ENCODE results near the gene ITGA11. TPM values are rescaled to one million over a fixed set of nuclear protein-coding genes. Genes with fewer than 3 reads are reported as not detected.

Gene ITGA11
- total RNA-seq, 2 experiments from 2014 or later, result under 0.01 TPM; not detected in 1

DNA sequence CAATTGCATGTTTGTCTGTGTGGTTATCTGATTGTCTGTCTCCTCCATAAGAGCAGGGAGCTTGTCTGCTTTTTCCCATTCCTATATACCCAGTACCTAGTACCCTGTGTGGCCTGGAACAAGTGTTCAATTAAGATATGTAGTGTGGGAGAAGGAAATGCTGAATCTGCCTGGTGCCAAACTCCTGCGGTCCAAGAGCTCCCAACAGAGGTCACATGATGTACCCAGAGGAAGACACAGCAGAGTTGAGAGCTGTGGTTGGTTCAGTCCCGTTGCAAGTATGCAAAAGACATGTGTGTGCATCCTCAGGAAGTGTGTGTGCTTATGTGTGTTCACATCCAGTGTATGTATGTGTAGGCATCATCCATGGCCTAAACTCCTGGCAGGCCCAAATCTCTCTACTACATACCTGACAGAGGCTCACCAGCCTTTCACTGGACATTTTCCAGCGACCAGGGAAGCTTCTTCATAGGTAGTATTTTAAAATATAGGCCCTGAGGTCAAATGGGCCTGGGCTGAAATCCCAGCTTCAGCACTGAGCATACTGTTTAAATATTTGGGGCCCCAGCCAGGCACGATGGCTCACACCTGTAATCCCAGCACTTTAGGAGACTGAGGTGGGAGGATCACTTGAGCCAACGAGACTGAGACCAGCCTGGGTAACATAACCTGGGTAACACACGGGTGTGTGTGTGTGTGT is 34.0 kb upstream of the ITGA11 start:
- Histone ChIP-seq H3K27ac (ENCODE audit: low read depth, low read length, poor library complexity, severe bottlenecking) (no peak overlapping the region), H3K4me3 (ENCODE audit: low read depth, low read length, poor library complexity, severe bottlenecking) (no peak overlapping the region), H3K4me2 (ENCODE audit: low read length) (no peak overlapping the region), H3K9me2 (ENCODE audit: insufficient read depth, low read length) (no peaks in the 10 kb centered on the region), H3K36me3 (ENCODE audit: insufficient read depth, low read length) (no peaks in the 10 kb centered on the region), H2AFZ (ENCODE audit: low read length) (no peak overlapping the region), H3K9me3 (ENCODE audit: low read length) (no peaks in the 10 kb centered on the region), H4K20me1 (ENCODE audit: insufficient read depth, low read length) (no peaks in the 10 kb centered on the region), H3K4me1 (ENCODE audit: insufficient read depth, low read length, poor library complexity, severe bottlenecking) (no peaks in the 10 kb centered on the region), H3K79me2 (ENCODE audit: insufficient read depth, low read depth, low read length) (no peaks in the 10 kb centered on the region)
- no peak for TF ChIP-seq EZH2phosphoT487 (IDR thresholded peaks at IDR 0.05; ENCODE audit: borderline replicate concordance, low read depth, low read length)
- TF ChIP-seq, protein P1, sequence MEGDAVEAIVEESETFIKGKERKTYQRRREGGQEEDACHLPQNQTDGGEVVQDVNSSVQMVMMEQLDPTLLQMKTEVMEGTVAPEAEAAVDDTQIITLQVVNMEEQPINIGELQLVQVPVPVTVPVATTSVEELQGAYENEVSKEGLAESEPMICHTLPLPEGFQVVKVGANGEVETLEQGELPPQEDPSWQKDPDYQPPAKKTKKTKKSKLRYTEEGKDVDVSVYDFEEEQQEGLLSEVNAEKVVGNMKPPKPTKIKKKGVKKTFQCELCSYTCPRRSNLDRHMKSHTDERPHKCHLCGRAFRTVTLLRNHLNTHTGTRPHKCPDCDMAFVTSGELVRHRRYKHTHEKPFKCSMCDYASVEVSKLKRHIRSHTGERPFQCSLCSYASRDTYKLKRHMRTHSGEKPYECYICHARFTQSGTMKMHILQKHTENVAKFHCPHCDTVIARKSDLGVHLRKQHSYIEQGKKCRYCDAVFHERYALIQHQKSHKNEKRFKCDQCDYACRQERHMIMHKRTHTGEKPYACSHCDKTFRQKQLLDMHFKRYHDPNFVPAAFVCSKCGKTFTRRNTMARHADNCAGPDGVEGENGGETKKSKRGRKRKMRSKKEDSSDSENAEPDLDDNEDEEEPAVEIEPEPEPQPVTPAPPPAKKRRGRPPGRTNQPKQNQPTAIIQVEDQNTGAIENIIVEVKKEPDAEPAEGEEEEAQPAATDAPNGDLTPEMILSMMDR (conservative IDR thresholded peaks at IDR 0.05; ENCODE audit: low read length), result no peak
- ChIA-PET POLR2A (interaction anchor here (0.7 to 1.2 kb wide), 2 partner anchors 14 to 189 kb away, joined by 3 to 4 read pairs; no protein-coding TSS in a partner anchor), CTCF (ENCODE audit: unreplicated experiment) (no interaction called here)
- no TSS peak for BruUV-seq (replicated peaks)
- intact Hi-C loops (cut with micrococcal nuclease; ENCODE audit: unreplicated experiment), result no loop called here
- DNase-seq (ENCODE audit: low spot score), result no peak

DNA sequence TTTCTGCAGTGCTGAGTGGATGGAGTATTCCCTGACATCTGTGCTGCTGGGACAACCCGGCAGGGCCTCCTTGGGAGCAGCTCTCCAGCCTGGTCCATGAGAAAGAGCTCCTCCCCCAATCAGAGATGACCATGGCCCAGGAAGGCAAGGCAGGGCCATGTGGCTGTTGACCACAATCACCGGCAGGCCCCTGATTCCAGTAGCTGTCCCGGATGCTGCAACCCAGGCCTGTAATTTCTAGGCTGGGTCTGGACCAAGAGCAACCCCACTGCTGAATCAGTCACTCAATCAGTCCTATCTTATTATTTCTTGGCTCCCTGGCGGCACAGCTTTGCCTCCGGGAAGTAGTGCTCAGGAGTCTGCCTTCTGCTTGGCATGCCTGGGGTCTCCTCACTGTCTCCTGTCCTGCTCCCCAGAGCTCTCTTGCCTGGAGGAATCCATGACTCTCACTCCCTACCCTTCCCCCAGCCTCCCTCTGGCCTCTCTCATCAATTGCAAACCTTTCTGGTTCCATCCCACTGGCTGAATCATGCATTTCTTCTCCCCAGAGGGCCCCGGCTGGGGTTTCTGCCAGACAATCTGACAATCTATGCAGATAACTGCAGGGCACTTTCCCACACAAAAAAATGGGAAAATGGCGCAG is 32.6 kb upstream of the ITGA11 start:
- Histone ChIP-seq H3K4me1 (ENCODE audit: insufficient read depth, low read length, poor library complexity, severe bottlenecking) (no peaks in the 10 kb centered on the region), H4K20me1 (ENCODE audit: insufficient read depth, low read length) (no peaks in the 10 kb centered on the region), H3K27ac (ENCODE audit: low read depth, low read length, poor library complexity, severe bottlenecking) (no peak overlapping the region), H3K4me2 (ENCODE audit: low read length) (no peak overlapping the region), H2AFZ (ENCODE audit: low read length) (no peak overlapping the region), H3K79me2 (ENCODE audit: insufficient read depth, low read depth, low read length) (no peaks in the 10 kb centered on the region), H3K36me3 (ENCODE audit: insufficient read depth, low read length) (no peaks in the 10 kb centered on the region), H3K9me3 (ENCODE audit: low read length) (no peaks in the 10 kb centered on the region), H3K4me3 (ENCODE audit: low read depth, low read length, poor library complexity, severe bottlenecking) (no peak overlapping the region), H3K9me2 (ENCODE audit: insufficient read depth, low read length) (no peaks in the 10 kb centered on the region)
- CTCF ChIA-PET (ENCODE audit: unreplicated experiment), result no interaction called here
- intact Hi-C loops (cut with micrococcal nuclease; ENCODE audit: unreplicated experiment), result no loop called here
- POLR2A ChIA-PET, result interaction anchor here (0.6 kb wide), 1 partner anchor 1652 kb away, joined by 3 read pairs; no protein-coding TSS in a partner anchor
- no TSS peak for BruUV-seq (replicated peaks)
- DNase-seq (ENCODE audit: low spot score), result no peak
- no peak for TF ChIP-seq EZH2phosphoT487 (IDR thresholded peaks at IDR 0.05; ENCODE audit: borderline replicate concordance, low read depth, low read length)
- TF ChIP-seq, protein P1 (conservative IDR thresholded peaks at IDR 0.05; ENCODE audit: low read length), result no peak

DNA sequence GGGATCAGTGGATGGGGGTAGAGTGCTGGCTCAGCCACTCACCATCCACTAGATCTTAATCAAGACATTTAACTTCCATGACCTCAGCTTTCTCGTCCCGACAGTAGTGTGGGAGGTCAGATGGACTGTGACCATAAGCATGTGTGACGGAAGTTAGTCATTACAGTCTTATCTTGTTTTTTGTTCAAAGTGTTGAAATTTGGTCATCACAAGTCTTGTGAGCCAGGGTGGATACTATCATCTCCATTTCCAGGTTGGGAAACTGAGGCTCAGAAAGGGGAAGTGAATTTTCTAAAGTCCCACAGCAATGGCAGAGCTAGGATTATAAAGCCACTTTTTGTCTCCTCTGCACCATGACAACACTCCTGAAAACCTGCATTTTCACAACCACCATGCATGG is 32.0 kb upstream of the ITGA11 start:
- H3K79me2 ChIP-seq (ENCODE audit: insufficient read depth, low read depth, low read length), result no peaks in the 10 kb centered on the region
- ChIA-PET POLR2A (interaction anchor here (0.6 to 0.7 kb wide), 2 partner anchors 449 to 1660 kb away, joined by 3 to 4 read pairs; no protein-coding TSS in a partner anchor), CTCF (ENCODE audit: unreplicated experiment) (no interaction called here)
- H2AFZ ChIP-seq (ENCODE audit: low read length), result no peak overlapping the region
- H3K4me2 ChIP-seq (ENCODE audit: low read length), result no peak overlapping the region
- H3K9me2 ChIP-seq (ENCODE audit: insufficient read depth, low read length), result no peaks in the 10 kb centered on the region
- no peak for DNase-seq (ENCODE audit: low spot score)
- H4K20me1 ChIP-seq (ENCODE audit: insufficient read depth, low read length), result no peaks in the 10 kb centered on the region
- no peaks in the 10 kb centered on the region for H3K4me1 ChIP-seq (ENCODE audit: insufficient read depth, low read length, poor library complexity, severe bottlenecking)
- TF ChIP-seq, protein P1 (conservative IDR thresholded peaks at IDR 0.05; ENCODE audit: low read length), result no peak
- TF ChIP-seq EZH2phosphoT487 (IDR thresholded peaks at IDR 0.05; ENCODE audit: borderline replicate concordance, low read depth, low read length), result no peak
- BruUV-seq (replicated peaks), result no TSS peak
- H3K9me3 ChIP-seq (ENCODE audit: low read length), result no peaks in the 10 kb centered on the region
- H3K4me3 ChIP-seq (ENCODE audit: low read depth, low read length, poor library complexity, severe bottlenecking), result no peak overlapping the region
- H3K36me3 ChIP-seq (ENCODE audit: insufficient read depth, low read length), result no peaks in the 10 kb centered on the region
- H3K27ac ChIP-seq (ENCODE audit: low read depth, low read length, poor library complexity, severe bottlenecking), result no peak overlapping the region
- intact Hi-C loops (cut with micrococcal nuclease; ENCODE audit: unreplicated experiment), result no loop called here
